Thyroid gland (tissue), 4 donors: ENCODE measurements around the gene IGFBP3. TPM values are rescaled to one million over a fixed set of nuclear protein-coding genes. Genes with fewer than 3 reads are reported as not detected.

ENCODE experiments used
- DNase-seq, 2 donors: peaks; one replicate each; pipeline ENCODE4 v3.0.0-alpha.2; 2019
- H3K27ac ChIP-seq, 3 donors: fragments of 200-600 bp; sonication (generic); 1 replicate in 2 of 3; 2 replicates in 1 of 3; pipeline ENCODE4 v1.5.1; 2016 to 2019; ENCODE audit warnings: mild to moderate bottlenecking in 1 of 3, moderate library complexity in 1 of 3
- H3K27me3 ChIP-seq: fragments of 200-600 bp; sonication (generic); one replicate; pipeline ENCODE4 v1.5.1; 2019
- H3K36me3 ChIP-seq, 2 donors: fragments of 200-600 bp; sonication (generic); one replicate each; pipeline ENCODE4 v1.5.1; 2016 to 2019
- H3K4me1 ChIP-seq, 2 donors: fragments of 200-600 bp; sonication (generic); one replicate each; pipeline ENCODE4 v1.5.1; 2017 to 2019
- H3K4me3 ChIP-seq, 3 donors: fragments of 200-600 bp; sonication (generic); replicated peaks in 1 of 3; 1 replicate in 2 of 3; 2 replicates in 1 of 3; pipeline ENCODE4 v1.5.1; 2016; ENCODE audit warnings: mild to moderate bottlenecking in 1 of 3
- H3K9me3 ChIP-seq: fragments of 200-600 bp; sonication (generic); one replicate; pipeline ENCODE4 v1.5.1; 2017
- POLR2A ChIP-seq, 2 donors: fragments of 450-650 bp; IDR thresholded peaks; one replicate each; pipeline ENCODE4 v1.6.1; 2017; ENCODE audit warnings: antibody characterized with exemption in 2 of 2, mild to moderate bottlenecking in 2 of 2, moderate library complexity in 1 of 2
- WGBS, 2 donors: methylation state at CpG; one replicate each; pipeline ENCODE4 v1.1.5; 2017; 5-methylcytosine and 5-hydroxymethylcytosine counted together
- intact Hi-C: fragments of 100-400 bp; cut with DNase I; formaldehyde crosslinking; loops from one replicate; pipeline ENCODE4 v1.15.1; 2023
- total RNA-seq, 4 donors: library from RNA; depleted of rRNA; stranded (reverse); fragments of >200 nt; gene quantifications; one replicate each; pipeline ENCODE4 v1.2.3, GENCODE V29; 2016
- TF ChIP-seq, protein P1 (sequence below), 6 experiments: fragments of 200-600 bp in 3 of 6; fragments of 450-650 bp in 3 of 6; sonication (generic) in 3 of 6; IDR thresholded peaks; one replicate each; pipeline ENCODE4 v1.5.1; 2016 to 2019; ENCODE audit warnings: antibody characterized with exemption in 6 of 6, mild to moderate bottlenecking in 2 of 6, inconsistent platforms in 1 of 6, moderate library complexity in 1 of 6

IGFBP3 gene
- total RNA-seq, 4 donors from 2014 or later, result 37.9 to 95.1 (median 58.7) TPM

DNA sequence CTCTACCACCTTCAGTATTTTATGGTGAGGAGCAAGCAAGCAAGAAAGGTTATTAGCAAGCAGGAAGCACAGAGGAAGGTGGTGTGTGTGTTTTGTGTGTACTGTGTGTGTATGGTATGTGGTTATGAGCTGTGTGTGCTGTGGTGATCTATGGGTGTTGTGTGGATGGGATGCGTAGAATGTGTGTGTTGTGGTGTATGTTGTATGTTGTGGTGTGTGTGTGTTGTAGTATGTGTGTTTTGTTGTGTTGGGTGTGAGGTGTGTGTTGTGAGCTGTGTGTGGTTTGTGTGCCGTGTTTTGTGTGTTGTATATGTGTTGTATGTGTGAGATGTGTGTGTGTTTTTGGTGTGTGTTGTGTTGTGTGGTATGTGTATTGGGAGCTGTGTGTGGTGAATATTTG lies 16.8 kb upstream of the IGFBP3 start:
- intact Hi-C loops, result no loop called here

DNA sequence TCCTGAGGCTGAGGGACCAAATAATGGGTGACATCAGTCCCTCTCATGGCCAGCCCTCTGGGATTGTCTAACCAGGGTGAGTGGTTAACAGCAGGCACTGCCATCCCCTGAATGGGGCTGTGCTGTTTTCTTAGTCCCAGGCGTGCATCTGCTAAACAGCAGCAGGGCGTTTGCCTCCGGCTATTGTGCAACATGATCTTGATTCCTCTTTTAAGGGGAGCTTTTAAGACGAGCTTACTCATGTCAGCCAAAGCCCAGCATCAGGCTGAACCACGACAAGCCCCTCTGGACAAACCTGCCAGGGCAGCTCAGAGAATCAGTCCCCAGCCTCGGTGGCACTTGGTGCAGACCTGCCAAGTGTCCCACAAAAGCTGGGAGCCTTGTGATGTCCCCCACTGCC lies 16.2 kb upstream of the IGFBP3 start:
- intact Hi-C loops, result no loop called here
- 62 to 76% methylated on average over 4 to 6 of the region's 6 CpGs for WGBS, 2 donors
- DNase-seq, result no peak

More for the DNA sequence above, 16.8 kb upstream of the IGFBP3 start:
- H3K27me3 ChIP-seq, result no peaks in the 10 kb centered on the region
- no peaks in the 10 kb centered on the region for H3K36me3 ChIP-seq
- no peak overlapping the region for H3K27ac ChIP-seq
- DNase-seq, result no peak
- no peaks in the 10 kb centered on the region for H3K4me1 ChIP-seq
- 91 to 94% methylated on average over 2 of the region's 2 CpGs for WGBS, 2 donors
- H3K9me3 ChIP-seq, result no peaks in the 10 kb centered on the region
- H3K4me3 ChIP-seq, result no peak overlapping the region
- TF ChIP-seq POLR2A (IDR thresholded peaks at IDR 0.05), result no peak
- TF ChIP-seq, protein P1, sequence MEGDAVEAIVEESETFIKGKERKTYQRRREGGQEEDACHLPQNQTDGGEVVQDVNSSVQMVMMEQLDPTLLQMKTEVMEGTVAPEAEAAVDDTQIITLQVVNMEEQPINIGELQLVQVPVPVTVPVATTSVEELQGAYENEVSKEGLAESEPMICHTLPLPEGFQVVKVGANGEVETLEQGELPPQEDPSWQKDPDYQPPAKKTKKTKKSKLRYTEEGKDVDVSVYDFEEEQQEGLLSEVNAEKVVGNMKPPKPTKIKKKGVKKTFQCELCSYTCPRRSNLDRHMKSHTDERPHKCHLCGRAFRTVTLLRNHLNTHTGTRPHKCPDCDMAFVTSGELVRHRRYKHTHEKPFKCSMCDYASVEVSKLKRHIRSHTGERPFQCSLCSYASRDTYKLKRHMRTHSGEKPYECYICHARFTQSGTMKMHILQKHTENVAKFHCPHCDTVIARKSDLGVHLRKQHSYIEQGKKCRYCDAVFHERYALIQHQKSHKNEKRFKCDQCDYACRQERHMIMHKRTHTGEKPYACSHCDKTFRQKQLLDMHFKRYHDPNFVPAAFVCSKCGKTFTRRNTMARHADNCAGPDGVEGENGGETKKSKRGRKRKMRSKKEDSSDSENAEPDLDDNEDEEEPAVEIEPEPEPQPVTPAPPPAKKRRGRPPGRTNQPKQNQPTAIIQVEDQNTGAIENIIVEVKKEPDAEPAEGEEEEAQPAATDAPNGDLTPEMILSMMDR (IDR thresholded peaks at IDR 0.05), result no peak

DNA sequence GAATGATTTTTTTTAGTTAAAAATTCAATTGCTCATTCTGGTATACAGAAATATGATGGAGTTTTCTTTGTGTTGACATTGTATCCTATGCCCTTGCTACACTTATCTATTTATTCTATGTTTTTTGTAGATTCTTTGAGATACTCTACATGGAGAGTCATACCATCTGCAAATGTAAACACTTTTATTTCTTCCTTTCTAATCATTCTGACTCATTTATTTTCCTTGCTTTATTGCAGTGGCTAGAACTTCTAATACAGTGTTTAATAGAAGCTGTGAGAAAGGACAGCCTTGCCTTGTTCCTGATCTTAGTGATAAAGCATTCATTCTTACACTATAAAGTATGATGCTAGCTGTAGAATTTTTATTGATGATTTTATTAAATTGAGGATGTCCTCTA lies 9.9 kb upstream of the IGFBP3 start:
- TF ChIP-seq POLR2A (IDR thresholded peaks at IDR 0.05), result no peak
- TF ChIP-seq, protein P1 (IDR thresholded peaks at IDR 0.05), result no peak

More for the DNA sequence above, 16.2 kb upstream of the IGFBP3 start:
- no peak overlapping the region for H3K27ac ChIP-seq
- no peaks in the 10 kb centered on the region for H3K4me1 ChIP-seq
- H3K4me3 ChIP-seq, result no peak overlapping the region
- no peaks in the 10 kb centered on the region for H3K27me3 ChIP-seq
- TF ChIP-seq, protein P1 (IDR thresholded peaks at IDR 0.05), result no peak
- no peak for TF ChIP-seq POLR2A (IDR thresholded peaks at IDR 0.05)
- no peaks in the 10 kb centered on the region for H3K36me3 ChIP-seq
- H3K9me3 ChIP-seq, result no peaks in the 10 kb centered on the region

DNA sequence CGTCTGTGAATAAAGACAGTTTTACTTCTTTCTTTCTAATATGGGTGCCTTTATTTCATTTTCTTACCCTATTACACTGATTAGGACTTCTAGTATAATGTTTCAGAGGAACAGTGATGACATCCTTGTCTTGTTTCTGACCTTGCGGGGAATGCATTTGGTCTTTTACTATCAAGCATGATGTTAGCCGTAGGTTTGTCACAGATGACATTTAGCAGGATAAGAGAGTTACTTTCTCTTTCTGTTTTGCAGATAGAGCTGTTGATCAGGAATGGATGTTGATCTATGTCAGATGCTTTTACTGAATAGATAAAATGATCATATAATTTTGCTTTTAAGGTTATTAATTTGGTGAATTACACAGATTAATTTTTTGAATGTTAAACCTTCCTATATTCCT lies 6.6 kb upstream of the IGFBP3 start:
- Histone ChIP-seq H3K4me3 (no peak overlapping the region), H3K27ac (no peak overlapping the region), H3K9me3 (no peaks in the 10 kb centered on the region), H3K36me3 (no peaks in the 10 kb centered on the region), H3K4me1 (peaks cover 0 to 4% of the 10 kb centered on the region in 2 donors), H3K27me3 (no peaks in the 10 kb centered on the region)
- 92 to 97% methylated on average over 3 of the region's 3 CpGs for WGBS, 2 donors
- intact Hi-C loops, result no loop called here
- no peak for TF ChIP-seq POLR2A (IDR thresholded peaks at IDR 0.05)
- TF ChIP-seq, protein P1 (IDR thresholded peaks at IDR 0.05), result no peak
- DNase-seq, result no peak

More for the DNA sequence above, 9.9 kb upstream of the IGFBP3 start:
- Histone ChIP-seq H3K9me3 (no peaks in the 10 kb centered on the region), H3K4me1 (no peaks in the 10 kb centered on the region), H3K27ac (no peak overlapping the region), H3K27me3 (no peaks in the 10 kb centered on the region), H3K36me3 (no peaks in the 10 kb centered on the region), H3K4me3 (no peak overlapping the region)
- intact Hi-C loops, result no loop called here
- no peak for DNase-seq

DNA sequence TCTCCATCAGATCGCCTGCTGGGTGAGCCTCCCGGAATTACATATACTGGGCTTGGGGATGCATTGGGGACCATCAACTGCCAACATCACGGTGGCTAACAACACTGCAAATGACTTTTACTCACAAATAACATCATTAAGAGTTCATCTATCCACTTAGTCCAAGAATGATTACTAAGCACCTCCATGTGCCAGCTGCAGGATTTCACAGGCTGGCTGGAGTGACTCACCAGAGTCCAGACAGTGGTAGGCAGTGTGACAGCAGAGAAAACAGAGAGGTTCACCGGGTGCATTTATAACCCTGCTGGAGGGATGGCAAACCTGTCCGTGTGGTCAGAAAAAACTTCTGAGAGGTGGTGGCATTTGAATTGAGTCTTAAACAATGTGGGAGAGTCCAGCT lies 3.2 kb upstream of the IGFBP3 start:
- Histone ChIP-seq H3K27ac (no peak overlapping the region), H3K4me3 (no peak overlapping the region), H3K9me3 (no peaks in the 10 kb centered on the region), H3K27me3 (no peaks in the 10 kb centered on the region), H3K36me3 (no peaks in the 10 kb centered on the region), H3K4me1 (peaks cover 14 to 35% of the 10 kb centered on the region in 2 donors)
- no peak for DNase-seq
- 71 to 72% methylated on average over 5 of the region's 5 CpGs for WGBS, 2 donors
- intact Hi-C loops, result loop anchor here (5.0 kb wide), 2 partner anchors 1163 to 1253 kb away; no protein-coding TSS in a partner anchor
- TF ChIP-seq, protein P1 (IDR thresholded peaks at IDR 0.05), result no peak
- no peak for TF ChIP-seq POLR2A (IDR thresholded peaks at IDR 0.05)
